HG03469 (cell line): Measurements from ENCODE around the gene NTM.
A peak's percentile ranks its signal among the peaks of the same experiment; 100 is the strongest.

Experiments used
- ATAC-seq: cut with Tn5 transposase; IDR thresholded peaks from one replicate; pipeline ENCODE4 v1.9.1; 2021; ENCODE audit warnings: mild to moderate bottlenecking, moderate library complexity, moderate number of reproducible peaks; ENCODE audit not compliant: unreplicated experiment

The NTM gene

DNA sequence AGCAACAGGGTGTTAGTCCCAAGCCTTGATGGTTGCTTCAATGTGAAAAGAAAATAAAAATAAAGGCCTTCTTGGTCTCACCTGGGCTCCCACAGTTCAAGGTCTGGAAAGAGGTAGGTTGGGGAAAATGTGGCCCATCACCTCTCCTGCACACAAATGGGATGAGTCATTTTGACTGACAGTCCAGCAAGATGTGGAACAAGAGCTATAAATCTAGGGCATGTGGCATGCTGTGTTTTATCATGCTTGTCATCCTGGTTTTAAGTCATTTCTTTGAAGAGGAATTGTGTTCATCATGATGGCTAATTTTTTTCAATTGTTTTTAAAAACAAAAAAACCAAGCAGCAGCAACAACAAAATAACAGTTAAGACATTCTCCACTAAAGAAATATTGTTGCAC lies 503.7 kb downstream of the NTM start:
- no peak for ATAC-seq

DNA sequence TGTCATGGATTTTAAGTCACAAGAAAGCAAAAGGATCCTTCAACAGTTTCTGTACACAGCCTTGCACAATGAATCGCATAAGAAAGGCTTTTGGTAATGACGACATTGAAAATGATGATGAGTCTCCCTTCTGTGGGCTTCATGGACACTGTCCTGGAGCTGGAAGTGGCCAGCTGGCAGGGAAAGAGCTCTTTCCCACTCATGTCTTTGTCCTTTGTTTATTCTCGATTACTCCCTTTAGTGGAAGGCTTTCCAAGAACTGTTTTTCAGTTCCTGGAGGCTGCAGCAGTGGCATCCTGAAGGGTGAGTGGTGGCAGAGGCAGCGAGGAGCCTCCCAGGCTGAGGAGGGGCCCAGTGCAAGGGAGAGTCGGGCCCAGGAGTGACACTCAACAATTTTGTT lies 505.2 kb downstream of the NTM start:
- no peak for ATAC-seq

DNA sequence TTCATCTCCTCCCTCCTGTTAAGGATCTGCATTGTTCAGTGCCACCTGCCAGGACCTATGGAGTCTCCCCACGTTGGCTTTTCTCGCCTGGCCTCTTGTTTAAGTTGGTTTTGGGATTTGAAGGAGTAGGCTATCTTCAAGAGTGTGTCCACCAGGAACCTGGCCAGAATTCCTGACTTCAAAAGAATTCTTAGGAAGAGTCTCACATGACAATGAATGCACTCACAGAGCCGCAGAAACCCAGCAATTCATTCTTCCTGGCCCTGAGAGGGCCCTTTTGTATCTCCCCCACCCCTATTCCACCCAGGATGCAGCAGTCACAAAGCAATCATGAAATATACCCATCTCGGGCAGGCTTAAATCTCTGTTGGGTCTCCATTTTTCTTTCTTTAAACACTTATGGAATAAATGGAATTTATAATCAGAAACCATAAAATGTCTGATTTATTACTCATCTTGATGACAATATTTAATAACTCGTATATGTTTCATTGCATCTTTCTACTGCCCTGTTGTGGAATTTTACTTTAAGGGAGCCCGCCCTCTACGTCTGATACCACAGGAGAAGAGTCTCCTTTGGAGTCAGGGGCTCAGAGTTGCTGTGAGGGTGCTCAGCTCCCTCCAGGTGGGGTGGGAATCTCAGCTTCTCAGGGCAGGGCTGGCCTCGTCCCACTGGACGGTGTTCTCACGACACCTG lies 507.0 kb downstream of the NTM start:
- ATAC-seq: no peak

DNA sequence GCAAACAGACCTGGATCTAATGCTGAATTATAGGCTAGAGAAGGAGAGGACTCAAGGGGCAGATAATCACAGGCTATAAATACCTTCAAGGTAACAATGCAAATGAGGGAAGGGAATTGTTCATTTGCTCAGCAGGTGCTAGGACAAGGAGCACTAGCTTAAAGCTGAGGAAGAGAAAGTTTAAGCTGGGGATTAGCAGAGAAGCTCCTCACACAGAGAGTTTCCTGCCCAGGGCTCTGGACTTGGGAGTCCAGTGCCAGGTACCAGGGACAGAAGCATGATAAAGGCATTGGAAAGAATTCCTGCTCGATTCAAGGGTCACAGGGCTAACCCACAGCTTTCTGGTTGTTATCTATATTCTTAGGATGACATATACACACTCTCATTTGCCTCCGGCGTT lies 509.9 kb downstream of the NTM start:
- no peak for ATAC-seq

DNA sequence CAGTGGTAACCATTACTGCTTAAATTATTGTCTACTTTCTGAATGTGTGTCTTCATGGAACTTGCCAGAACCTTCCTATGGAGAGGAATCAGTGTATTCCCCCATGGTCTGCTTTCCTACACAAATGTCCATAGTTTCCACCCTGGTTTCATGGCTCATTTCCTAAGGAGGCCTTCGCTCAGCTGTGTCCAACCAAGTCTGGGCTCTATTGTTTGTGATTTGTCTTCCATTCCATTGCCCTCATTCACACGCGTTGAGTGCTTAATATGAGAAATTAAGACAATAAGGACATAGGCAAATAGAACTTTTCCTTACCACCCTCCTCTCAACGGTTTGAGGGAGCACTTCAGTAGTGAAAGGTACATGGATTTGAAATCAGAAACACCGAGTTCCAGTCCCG lies 510.6 kb downstream of the NTM start:
- no peak for ATAC-seq

DNA sequence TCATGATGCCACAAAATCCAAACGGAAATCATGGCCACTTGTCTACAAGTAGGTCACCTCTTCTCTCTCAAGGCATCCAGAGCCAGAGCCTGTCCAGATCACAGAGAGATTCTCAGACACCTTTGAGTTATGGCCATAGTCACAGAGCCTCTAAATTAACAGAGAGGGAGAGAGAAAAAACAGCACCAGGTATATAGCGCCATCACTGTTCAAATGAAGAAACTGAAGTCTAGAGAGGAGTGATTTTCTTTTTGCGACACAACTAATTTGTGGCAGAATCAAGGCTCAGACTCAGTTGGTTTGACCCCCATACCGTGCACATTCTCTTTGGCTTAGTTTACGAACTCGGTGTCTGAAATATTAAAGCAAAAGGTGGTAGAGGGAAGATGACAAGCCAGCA lies 512.9 kb downstream of the NTM start:
- ATAC-seq: no peak

DNA sequence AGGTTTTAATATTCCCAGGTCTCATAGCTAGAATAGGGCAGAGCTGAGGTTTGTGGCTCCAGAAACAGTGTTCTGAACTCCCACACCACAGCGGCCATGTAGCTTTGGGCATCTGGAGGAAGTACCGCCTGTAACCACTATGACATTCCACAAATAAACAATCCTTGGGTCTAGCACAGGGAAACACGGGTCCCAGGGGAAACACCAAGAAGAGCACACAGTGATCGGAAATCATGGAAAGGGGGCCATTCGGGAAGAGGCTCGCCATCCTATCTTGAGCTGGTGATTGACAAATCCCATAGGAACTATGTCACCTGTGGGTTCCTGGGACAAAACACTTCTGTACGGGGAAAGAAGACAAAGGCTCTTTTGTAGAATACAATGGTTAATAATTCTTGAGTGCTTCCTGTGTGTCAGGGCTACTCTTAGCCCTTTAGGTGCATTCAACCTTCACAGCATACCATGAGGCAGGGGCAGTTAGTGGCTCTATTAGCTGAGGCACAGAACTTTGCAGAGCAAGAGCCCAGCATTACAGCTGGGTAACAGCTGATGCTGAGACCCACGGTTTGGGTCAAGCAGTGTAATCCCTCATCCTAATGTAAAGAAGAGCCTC lies 514.2 kb downstream of the NTM start:
- ATAC-seq: peak; percentile 59

DNA sequence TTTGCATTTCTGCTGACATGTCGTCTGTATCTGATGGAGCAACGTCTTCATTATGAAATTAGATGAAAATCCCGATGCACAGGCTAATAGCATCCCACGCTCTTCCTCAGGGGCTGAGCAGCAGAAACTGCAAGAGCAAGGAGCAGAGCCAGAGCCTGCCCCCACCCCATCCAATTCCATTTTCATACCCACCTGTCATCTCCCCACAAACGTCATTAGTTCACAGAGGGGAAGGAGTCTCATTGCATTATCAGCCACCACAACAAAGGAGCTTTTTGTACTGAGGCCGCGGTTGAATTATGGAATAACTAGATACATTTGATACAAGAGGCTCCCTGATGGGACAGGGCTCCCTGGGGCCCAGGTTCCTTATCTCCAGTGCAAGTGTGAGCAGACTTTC lies 515.0 kb downstream of the NTM start:
- no peak for ATAC-seq

DNA sequence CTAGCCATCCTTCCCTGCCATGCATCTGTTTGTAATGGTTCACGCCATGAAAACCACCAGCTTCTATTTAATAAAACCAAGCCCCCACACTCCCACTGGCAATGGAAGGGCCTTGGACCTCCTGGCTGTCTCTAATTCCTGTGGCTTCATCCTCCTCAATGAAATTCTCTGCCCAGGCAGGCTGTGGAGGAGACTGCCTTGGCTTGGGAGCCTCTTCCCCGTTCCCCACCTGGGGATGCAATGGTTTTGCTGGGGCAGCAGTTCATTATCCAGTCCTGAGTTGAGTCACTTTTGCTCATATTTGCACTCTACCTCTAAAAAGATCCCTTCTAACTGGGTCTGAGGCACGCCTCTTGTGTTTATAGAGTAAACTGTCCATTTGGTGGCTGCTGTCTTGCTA lies 515.8 kb downstream of the NTM start:
- ATAC-seq: no peak

DNA sequence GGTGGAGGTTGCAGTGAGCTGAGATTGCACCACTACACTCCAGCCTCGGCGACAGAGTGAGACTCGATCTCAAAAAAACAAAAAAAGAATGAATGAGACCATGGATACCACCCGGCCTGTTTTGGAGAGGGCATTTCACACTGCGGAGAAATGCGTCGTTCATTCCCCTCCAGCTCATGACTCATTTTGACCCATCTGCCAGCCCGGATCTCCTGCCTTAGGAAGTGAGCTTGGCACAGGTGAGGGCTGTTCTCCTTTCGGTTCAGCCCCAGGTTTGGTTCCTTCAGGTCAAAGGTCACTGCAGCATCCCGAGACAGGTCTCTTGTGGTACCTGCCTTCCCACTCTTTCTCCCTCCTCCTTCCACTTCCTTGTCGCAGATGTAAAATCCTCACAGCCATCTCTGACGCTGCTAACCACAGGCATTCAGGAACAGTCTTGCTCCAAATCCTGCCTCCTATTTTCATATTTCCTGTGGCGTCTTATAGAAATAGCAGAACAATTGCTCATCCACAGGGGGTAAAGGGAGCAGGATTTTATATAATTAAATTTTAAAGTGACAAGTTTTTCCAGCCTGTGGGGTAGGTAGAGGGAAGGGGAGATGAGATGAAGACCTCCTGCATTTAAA lies 517.9 kb downstream of the NTM start:
- no peak for ATAC-seq

DNA sequence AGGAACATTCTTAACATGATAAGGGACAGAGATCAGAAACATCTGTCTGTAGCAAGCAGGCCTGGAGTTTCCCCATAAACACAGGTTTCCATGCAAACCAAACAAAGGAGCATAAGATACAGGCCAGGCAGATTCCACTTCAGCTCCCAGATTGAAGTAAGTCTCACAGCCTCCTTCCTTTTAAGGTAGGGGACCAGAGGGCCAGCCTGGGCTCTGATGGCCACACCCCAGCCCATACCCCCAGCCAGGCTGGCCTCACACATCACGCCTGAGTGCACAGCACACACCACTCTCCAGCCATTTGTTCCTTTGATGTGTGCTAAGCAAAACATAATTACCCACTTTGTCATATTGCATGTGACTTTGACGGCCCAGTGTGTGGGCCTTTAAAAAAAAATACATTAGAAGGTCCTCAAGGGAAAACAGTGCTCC lies 518.7 kb downstream of the NTM start:
- peak; percentile 27 for ATAC-seq

DNA sequence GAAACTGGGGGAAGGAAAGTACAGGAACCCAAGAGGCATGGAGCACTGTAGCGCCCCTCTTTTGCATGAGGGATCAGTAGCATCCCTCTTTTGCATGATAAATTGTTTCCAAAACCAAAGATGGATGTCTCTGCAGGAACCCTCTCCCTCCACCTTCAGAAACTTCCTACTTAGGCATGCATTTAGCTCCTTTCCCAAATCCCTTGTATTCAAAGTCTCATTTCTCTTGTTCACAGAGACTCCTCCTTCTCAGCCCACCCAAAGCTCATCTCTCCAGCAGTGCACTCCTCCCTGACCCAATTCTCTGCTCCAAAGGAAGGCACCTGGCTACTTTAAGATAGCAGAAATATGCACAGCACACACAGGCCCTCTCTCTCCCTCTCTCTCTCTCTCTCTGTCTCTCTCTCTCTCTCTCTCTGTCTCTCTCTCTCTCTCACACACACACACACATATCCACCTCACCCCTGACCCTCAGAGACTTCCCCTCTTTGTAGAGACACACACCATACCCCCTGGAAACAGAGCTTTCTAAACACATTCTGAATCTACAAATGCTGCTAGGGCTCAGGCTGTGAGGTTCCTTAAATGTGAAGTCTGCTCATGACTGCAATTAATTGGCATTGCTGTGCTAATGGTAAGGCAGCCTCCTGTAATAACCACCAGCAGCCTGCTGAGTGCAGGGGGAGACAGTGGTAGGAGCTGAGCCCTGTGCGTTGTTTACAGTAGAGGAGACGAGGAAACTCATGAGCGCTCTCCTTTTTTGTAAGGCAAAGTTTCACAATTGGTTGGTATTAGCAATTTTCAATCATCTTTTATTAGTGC lies 519.6 kb downstream of the NTM start:
- no peak for ATAC-seq

DNA sequence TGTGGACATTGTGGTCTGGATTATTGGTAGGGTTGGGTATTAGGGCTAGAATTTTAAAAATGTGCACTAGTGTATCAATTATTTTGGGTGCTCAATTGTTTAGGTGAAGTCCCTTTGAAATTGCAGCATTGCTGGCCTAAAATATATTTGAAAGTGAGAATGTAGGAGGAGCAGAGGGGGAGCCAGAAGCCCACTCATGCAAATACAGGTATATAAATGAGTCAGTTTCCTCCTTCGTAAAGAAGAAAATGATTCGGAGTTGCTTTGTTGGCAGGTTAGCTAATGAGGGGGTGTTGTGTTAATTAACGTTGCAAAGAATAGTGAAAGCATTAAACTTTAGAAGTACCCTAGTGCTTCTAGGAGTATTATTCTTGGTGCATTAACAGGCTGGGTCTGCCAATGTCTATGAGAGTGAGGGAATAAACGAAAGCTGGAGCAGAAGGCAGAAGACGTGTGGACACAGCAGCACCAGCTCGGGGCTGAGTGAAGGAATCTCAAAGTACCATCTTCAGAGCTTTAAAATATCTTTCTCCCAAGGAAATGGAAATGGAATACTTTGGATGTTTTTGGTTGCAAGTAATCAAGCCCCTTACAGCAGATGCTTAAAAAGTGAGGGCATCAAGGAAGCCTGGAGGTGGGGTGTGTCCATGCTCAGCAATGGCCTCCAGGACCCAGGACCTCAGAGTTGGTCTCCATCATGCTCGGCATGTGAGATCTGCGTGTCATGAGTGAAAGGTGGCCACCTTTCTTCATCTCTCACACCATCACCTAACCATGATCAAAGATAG lies 522.9 kb downstream of the NTM start:
- ATAC-seq: peak; percentile 93

DNA sequence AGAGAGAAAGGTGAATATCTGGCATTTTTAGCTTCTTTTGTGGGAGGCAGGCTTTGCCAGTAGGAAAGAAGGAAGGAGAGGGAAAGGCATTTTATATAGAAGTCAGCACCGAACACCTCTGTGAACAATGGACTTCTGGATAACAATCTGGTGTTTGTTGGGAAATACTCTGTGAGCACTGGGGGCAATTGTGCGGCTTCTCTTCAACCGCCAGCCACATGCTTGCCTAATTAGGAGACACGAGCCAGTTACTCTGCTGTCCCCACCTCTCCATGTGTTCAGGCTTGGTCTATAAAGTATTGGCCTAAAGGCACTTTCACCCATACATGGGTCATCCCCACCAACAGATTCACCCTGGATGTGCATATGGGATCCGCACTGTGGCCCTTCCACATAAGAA lies 523.6 kb downstream of the NTM start:
- ATAC-seq: no peak

DNA sequence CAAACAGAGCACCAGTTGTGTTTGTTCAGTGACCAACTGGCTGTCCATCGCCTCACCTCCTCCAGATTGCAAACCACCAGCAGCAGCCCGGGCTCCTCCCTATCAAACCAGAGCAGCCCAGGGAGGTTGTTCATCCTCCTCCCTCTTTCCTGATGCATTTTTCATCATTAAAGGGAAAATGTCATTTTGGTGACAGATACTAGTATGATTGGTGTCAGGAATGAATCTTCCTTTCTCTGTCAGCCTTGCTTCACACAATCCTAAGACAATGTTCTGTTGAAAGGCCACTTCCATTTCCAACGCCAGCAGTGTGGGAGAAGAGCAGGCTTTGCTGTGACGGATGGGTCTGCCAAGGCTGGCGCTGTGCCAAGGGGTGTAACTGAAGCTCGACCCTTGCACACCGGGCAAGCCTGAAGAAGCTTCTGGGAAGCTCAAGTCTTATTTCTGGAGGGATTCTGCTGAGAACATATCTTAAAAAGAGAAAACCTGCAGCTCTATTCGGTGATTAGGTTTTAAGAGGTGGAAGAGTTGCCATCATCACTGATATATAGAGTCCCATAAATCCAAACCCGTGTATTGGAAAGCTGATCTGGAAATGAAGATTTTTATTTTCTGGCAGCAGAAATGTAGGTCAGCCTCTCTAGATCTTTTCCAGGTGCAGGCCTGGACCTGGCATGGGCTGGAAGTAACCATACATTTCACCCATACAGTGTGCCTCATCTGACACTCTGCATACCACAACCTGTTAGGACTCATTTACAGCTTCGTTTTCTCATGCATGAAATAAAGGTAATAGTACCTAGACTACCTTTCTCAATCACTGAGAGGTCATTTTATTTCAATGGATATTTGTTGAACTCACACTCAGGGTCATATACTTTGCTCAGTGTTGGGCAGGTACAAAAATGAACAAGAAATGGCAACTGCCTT lies 524.5 kb downstream of the NTM start:
- ATAC-seq: no peak

DNA sequence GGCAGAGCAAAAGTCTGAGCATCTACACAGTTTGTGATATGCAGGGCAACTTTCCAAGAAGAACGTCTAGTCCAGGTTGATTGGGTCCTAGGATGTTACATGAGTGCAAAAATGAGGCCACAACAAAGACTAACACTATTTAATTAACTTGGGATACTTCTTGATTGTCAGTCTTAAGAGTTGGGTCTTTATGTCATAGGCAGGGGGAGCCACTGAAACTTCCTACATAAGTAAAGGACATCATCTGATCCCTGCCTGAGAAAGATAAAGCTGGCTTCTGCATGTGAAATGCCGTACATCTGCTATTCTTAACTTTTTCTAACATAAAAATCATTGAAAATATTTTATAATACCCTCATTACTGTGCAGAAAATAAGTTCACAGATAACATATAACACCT lies 525.5 kb downstream of the NTM start:
- ATAC-seq: no peak

DNA sequence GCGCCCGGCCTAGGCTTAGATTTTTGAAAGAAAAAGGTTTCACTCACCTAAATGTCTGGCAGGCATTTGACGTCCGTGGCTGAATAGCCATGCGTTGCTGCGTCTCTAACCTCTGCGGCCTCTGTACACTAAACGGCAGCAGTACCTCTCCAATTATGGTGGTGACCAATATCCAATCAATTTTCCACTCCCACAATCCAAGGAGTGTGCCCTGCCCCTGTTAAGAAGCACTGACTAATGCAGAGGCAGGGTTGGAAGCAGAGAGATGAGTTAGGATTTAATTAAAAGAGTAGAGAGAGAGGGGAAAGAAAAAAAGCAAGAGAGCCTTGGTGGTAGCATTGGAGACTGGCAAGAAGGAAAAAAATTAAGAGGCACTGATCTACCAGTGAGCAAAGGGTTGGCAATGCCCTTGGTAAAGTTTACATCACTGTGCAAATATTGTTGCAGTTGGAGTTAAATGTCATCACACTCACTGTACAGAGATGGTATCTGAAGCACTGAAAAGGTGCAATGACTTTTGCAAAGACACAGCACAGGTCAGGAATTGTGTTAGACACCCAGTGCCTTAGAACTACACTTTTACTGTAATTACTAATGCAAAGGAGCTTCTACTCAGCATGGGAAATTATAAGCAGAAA lies 526.7 kb downstream of the NTM start:
- ATAC-seq: no peak

DNA sequence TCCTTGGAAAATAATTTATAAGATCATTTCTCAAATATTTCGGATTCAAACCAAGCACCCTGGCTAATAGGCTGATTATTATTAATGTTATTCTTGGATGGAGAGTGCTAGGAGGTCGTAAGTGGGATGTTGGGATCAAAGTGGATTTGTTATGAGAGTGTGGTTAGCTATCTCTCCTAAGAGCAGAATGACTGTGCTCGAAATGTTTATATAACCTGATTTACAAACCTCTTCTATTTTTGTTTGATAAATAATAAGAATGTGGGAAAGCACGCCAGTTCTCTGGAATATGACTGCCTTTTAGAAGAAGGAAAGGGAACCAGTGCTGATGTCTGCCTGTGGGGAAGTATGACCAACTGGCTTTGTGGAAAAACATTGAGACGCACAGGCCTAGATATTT lies 527.5 kb downstream of the NTM start:
- ATAC-seq: no peak

DNA sequence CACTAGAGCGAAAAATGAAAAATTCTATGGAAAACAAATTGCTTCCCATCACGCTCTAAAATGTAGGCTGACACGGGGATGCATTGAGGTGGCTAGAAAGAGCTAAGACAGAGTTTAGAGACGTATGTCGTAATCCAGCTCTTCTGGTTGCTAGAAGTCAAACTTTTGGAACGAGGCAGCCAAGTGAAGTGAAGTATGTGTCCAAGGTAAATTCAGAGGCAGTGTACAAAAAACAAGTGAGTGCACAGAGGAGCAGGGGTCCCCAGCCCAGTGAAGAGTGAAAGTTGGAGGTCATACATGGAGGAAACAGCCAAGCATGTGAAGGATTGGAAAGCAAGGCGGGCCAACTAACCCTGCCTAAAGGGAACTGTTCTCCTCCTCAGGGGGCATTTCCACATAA lies 528.5 kb downstream of the NTM start:
- ATAC-seq: no peak
